KMS-11 (cell line): ENCODE data around the gene USP32.
"Not testable (repeated sequence)": the region's sequence is repeated elsewhere in the genome, so short reads cannot be mapped to it uniquely, and the experiment has no call there.

Experiments
- H2AFZ ChIP-seq: fragments of 200-600 bp; sonication (generic); 2 replicates; pipeline ENCODE4 v1.6.1; 2016; ENCODE audit warnings: antibody characterized with exemption, mixed run types, low read depth
- H3K27ac ChIP-seq: fragments of 200-600 bp; sonication (generic); 2 replicates; pipeline ENCODE4 v1.6.1; 2016; ENCODE audit warnings: mild to moderate bottlenecking, mixed run types
- H3K27me3 ChIP-seq: fragments of 200-600 bp; sonication (generic); 2 replicates; pipeline ENCODE4 v1.6.1; 2017; ENCODE audit warnings: mild to moderate bottlenecking, low read depth, mixed run types, moderate library complexity; ENCODE audit not compliant: insufficient read depth
- H3K36me3 ChIP-seq: fragments of 200-600 bp; sonication (generic); 2 replicates; pipeline ENCODE4 v1.6.1; 2017; ENCODE audit warnings: mild to moderate bottlenecking, mixed run types; ENCODE audit not compliant: insufficient read depth
- H3K4me1 ChIP-seq: fragments of 200-600 bp; sonication (generic); 2 replicates; pipeline ENCODE4 v1.6.1; 2016; ENCODE audit warnings: mild to moderate bottlenecking, low read depth, mixed run types; ENCODE audit not compliant: poor library complexity, severe bottlenecking
- H3K4me2 ChIP-seq: fragments of 200-600 bp; sonication (generic); 2 replicates; pipeline ENCODE4 v1.7.0; 2016; ENCODE audit warnings: mild to moderate bottlenecking, mixed run types
- H3K4me3 ChIP-seq: fragments of 200-600 bp; sonication (generic); IDR thresholded peaks from 2 replicates; pipeline ENCODE4 v1.6.1; 2017; ENCODE audit warnings: low read depth, low read length, mixed read lengths; ENCODE audit not compliant: insufficient read depth
- H3K79me2 ChIP-seq: fragments of 200-600 bp; sonication (generic); 2 replicates; pipeline ENCODE4 v1.6.1; 2016; ENCODE audit warnings: low read depth, mixed run types; ENCODE audit not compliant: insufficient read depth
- H3K9ac ChIP-seq: fragments of 200-600 bp; sonication (generic); 2 replicates; pipeline ENCODE4 v1.6.1; 2016; ENCODE audit warnings: mild to moderate bottlenecking, mixed run types
- H4K20me1 ChIP-seq: fragments of 200-600 bp; sonication (generic); 2 replicates; pipeline ENCODE4 v1.6.1; 2016; ENCODE audit warnings: mild to moderate bottlenecking, mixed run types; ENCODE audit not compliant: insufficient read depth
- TF ChIP-seq, protein P1 (sequence below): fragments of 200-600 bp; sonication (generic); conservative IDR thresholded peaks from 2 replicates; pipeline ENCODE4 v1.6.1; 2017; ENCODE audit warnings: low read depth, mild to moderate bottlenecking, antibody characterized with exemption, low read length, moderate library complexity, mixed read lengths

USP32 gene

DNA sequence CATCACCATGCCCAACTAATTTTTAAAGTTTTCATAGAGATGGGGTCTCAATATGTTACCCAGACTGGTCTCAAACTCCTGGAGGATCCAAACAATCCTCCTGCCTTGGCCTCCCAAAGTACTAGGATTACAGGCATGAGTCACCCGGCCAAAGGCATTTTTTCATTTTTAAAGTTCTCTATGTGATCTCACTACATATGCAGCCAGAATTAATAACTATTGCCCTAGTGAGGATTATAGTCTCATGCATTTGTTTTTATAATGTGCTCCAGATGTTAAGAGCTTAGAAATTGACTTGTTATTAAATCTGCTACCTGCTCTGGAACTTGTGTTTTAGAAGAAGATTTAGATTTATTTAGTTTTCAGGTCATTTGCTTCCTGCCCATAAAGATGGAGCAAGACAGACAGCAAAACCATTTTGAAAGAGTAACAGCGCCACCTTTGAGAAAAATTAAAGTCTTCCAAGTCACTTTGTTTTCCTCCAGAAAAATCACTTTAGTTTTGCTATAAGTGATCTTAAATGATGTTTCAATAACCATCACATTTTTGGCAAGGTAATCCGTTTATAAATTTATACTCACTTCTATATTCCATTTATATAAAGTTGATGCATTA is 162.6 kb downstream of the USP32 start:
- Histone ChIP-seq H3K27ac (no peak overlapping the region), H3K4me2 (no peak overlapping the region), H3K27me3 (no peaks in the 10 kb centered on the region), H2AFZ (no peak overlapping the region), H3K36me3 (no peaks in the 10 kb centered on the region), H4K20me1 (no peaks in the 10 kb centered on the region; the same call in 1 of the 2 replicates), H3K4me3 (no peak overlapping the region), H3K79me2 (no peaks in the 10 kb centered on the region), H3K4me1 (no peaks in the 10 kb centered on the region), H3K9ac (no peak overlapping the region)
- TF ChIP-seq, protein P1, sequence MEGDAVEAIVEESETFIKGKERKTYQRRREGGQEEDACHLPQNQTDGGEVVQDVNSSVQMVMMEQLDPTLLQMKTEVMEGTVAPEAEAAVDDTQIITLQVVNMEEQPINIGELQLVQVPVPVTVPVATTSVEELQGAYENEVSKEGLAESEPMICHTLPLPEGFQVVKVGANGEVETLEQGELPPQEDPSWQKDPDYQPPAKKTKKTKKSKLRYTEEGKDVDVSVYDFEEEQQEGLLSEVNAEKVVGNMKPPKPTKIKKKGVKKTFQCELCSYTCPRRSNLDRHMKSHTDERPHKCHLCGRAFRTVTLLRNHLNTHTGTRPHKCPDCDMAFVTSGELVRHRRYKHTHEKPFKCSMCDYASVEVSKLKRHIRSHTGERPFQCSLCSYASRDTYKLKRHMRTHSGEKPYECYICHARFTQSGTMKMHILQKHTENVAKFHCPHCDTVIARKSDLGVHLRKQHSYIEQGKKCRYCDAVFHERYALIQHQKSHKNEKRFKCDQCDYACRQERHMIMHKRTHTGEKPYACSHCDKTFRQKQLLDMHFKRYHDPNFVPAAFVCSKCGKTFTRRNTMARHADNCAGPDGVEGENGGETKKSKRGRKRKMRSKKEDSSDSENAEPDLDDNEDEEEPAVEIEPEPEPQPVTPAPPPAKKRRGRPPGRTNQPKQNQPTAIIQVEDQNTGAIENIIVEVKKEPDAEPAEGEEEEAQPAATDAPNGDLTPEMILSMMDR = no peak

DNA sequence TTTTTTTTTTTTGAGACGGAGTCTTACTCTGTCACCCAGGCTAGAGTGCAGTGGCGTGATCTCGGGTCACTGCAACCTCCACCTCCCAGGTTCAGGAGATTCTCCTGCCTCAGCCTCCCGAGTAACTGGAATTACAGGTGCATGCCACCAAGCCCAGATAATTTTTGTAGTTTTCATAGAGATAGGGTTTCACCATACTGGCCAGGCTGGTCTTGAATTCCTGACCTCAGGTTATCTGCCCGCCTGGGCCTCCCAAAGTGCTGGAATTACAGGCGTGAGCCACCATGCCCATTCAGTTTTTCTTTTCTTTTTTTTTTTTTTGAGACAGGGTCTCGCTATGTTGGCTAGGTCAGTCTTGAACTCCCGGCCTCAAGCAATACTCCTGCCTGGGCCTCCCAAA is 164.7 kb downstream of the USP32 start:
- not testable (repeated sequence) for H3K27ac ChIP-seq, H3K4me3 ChIP-seq, H3K79me2 ChIP-seq, H3K4me1 ChIP-seq, H3K4me2 ChIP-seq, H3K36me3 ChIP-seq, H2AFZ ChIP-seq, H4K20me1 ChIP-seq, H3K27me3 ChIP-seq, H3K9ac ChIP-seq

DNA sequence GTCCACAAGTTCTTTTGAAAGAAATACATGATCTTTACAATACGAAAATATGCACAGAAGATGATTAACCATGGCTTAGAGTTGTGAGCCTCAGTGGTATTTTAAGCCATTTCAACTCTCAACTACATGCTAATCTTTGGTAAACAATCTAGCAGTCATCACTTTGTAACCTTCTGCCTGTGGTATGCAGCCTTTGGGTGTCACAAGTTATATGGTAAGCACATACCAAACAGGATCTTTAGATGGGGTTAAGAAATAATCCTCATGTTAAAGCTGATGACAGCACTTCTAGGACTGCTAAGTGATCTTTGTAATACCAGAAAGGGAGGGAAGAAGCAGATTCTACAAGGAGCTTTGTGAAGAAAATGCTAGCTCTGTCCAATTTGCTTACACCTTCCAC is 167.9 kb downstream of the USP32 start:
- Histone ChIP-seq H3K9ac (no peak overlapping the region), H3K27ac (no peak overlapping the region), H4K20me1 (no peaks in the 10 kb centered on the region), H2AFZ (no peak overlapping the region), H3K36me3 (no peaks in the 10 kb centered on the region), H3K4me3 (no peak overlapping the region), H3K79me2 (no peaks in the 10 kb centered on the region), H3K4me2 (no peak overlapping the region), H3K4me1 (no peaks in the 10 kb centered on the region), H3K27me3 (no peaks in the 10 kb centered on the region)
- TF ChIP-seq, protein P1 = no peak

DNA sequence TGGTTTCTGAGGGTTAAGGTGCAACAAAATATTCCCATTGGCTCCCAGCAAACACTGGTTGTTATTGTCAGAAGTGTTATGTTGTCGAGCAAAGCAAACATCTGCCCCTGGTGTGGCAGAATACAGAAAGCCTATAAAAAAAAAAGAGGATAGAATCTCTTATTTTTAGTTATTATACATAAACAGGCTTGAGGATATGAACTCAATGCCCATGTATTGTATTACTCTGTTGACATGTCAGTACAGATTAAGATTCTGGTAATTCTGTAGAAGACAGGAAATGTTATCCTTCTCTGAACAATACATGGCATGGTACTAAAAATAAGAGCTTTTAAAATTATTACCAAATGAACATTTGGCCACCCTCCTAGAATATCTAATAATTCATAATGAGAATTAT is 168.5 kb downstream of the USP32 start:
- no peaks in the 10 kb centered on the region for H3K4me1 ChIP-seq
- no peak overlapping the region for H3K9ac ChIP-seq
- no peaks in the 10 kb centered on the region for H3K79me2 ChIP-seq
- H3K27ac ChIP-seq = no peak overlapping the region
- H2AFZ ChIP-seq = no peak overlapping the region
- H3K27me3 ChIP-seq = no peaks in the 10 kb centered on the region
- no peak overlapping the region for H3K4me3 ChIP-seq
- H3K36me3 ChIP-seq = no peaks in the 10 kb centered on the region
- TF ChIP-seq, protein P1 = no peak
- no peak overlapping the region for H3K4me2 ChIP-seq
- H4K20me1 ChIP-seq = no peaks in the 10 kb centered on the region

DNA sequence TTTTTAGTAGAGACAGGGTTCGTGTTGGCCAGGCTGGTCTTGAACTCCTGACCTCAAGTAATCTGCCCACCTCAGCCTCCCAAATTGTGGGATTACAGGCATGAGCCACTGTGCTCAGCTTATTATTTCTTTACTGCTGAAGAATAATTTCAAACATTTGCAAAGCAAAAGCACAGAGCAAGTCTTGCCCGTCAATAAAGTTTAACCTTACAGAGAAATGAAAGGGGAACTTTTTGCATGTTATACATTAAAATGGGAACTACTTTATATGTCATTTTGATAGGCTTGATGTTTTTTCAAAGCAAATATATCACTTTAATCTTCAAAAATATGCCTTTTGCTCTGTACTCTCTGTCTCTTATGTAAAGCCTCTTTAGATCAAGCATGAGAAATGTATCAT is 173.2 kb downstream of the USP32 start:
- not testable (repeated sequence) for H3K36me3 ChIP-seq, H4K20me1 ChIP-seq, H3K4me2 ChIP-seq, H3K4me1 ChIP-seq, H3K4me3 ChIP-seq, H2AFZ ChIP-seq, H3K27me3 ChIP-seq, H3K79me2 ChIP-seq, H3K9ac ChIP-seq, H3K27ac ChIP-seq

DNA sequence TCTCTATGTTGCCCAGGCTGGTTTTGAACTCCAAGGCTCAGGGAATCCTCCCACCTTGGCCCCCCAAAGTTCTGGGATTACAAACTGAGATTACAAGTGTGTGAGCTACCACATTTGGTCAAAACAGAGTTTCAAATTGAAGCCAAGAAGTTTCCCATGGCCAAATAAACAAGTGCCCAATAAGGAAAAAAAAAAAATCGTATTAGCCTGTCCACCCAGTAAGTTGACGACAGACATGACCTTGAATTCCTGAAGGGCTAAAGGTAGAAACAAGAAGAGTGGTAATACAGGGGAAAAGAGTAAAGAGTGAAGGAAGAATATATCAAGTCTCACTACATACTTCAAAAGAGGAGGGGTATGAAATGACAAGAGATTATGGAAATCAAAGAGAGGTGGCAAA is 176.0 kb downstream of the USP32 start:
- H3K79me2 ChIP-seq, H3K27ac ChIP-seq, H3K4me1 ChIP-seq, H3K4me2 ChIP-seq, H3K27me3 ChIP-seq, H4K20me1 ChIP-seq, H3K9ac ChIP-seq, H3K36me3 ChIP-seq, H2AFZ ChIP-seq, H3K4me3 ChIP-seq: not testable (repeated sequence)

DNA sequence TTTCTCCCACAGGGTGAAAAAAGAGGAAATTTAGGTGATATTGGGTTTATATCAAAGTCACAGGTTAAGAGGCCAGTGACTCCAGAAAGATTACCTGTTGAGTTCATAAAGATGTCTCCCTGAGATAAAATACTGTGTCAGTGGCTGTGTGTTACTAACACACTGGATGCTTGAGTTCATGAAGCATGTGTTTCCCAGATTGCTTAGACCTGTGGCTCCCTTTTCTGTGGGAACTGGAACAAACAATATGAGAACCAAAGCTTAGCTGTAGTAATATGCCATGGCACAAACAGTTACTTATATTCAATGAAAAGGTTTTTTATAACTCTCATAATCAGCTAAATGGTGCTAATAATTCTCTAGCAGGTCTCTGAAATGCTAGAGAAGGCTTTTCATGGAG is 180.7 kb downstream of the USP32 start:
- not testable (repeated sequence) for H3K9ac ChIP-seq, H3K4me2 ChIP-seq, H3K79me2 ChIP-seq, H3K4me1 ChIP-seq, H3K36me3 ChIP-seq, H4K20me1 ChIP-seq, H3K4me3 ChIP-seq, H2AFZ ChIP-seq, H3K27me3 ChIP-seq, H3K27ac ChIP-seq

DNA sequence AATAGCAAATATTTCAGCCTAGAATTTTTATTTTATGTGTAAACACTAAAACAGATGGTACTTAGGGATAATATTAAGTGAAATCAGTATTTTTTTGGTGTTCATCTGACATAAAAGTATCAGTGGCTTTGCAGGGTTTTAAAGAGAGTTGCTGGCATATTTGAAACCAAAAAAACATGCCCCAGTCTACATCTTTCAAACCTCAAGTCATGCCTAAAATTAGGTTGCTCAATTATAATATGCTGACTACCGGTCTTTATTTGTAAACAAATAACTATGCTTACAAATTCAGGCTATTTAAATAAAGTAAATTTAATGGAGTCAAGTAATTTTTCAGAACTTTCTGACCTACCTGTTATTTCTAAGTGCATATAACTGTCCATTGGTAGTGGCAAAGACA is 183.6 kb downstream of the USP32 start:
- H3K27me3 ChIP-seq, H2AFZ ChIP-seq, H3K4me1 ChIP-seq, H3K9ac ChIP-seq, H4K20me1 ChIP-seq, H3K4me2 ChIP-seq, H3K4me3 ChIP-seq, H3K79me2 ChIP-seq, H3K36me3 ChIP-seq, H3K27ac ChIP-seq: not testable (repeated sequence)
